ENCODE measurements around the gene GRID1.

- TF ChIP-seq CBFB (CRISPR knock-in tag; IDR thresholded peaks at IDR 0.05; ENCODE audit: low read depth) (no peak), CTCF (IDR thresholded peaks at IDR 0.05) (no peak), PRDM15 (CRISPR knock-in tag; IDR thresholded peaks at IDR 0.05) (no peak), JUN (CRISPR knock-in tag; IDR thresholded peaks at IDR 0.05) (no peak), CREB1 (CRISPR knock-in tag; IDR thresholded peaks at IDR 0.05) (no peak), ZNF423 (CRISPR knock-in tag; IDR thresholded peaks at IDR 0.05) (no peak), CREM (CRISPR knock-in tag; IDR thresholded peaks at IDR 0.05) (no peak), SMAD3 (CRISPR knock-in tag; IDR thresholded peaks at IDR 0.05; ENCODE audit: borderline replicate concordance) (no peak), E2F4 (CRISPR knock-in tag; IDR thresholded peaks at IDR 0.05; ENCODE audit: borderline replicate concordance, low read depth) (no peak), MAX (CRISPR knock-in tag; IDR thresholded peaks at IDR 0.05) (no peak), ATF2 (CRISPR knock-in tag; IDR thresholded peaks at IDR 0.05; ENCODE audit: borderline replicate concordance, low read depth) (no peak), FOXK1 (CRISPR knock-in tag; IDR thresholded peaks at IDR 0.05) (no peak), ELF4 (CRISPR knock-in tag; IDR thresholded peaks at IDR 0.05; ENCODE audit: low read depth) (no peak), SP1 (CRISPR knock-in tag; conservative IDR thresholded peaks at IDR 0.05) (no peak)
Measured at GRCh38 chr10:85665681-85666080, 700.9 kb downstream of the GRID1 start.

Data from WTC11 (cell line).